C4-2B (cell line): ENCODE results near the gene NDUFA13.

Experiments used
- H3K27ac ChIP-seq: fragments of 450-650 bp; 2 replicates; pipeline ENCODE4 v1.5.1; 2017
- ZFX ChIP-seq: fragments of 450-650 bp; IDR thresholded peaks from 2 replicates; pipeline ENCODE4 v1.6.1; 2017
- TF ChIP-seq, protein P1 (sequence below): fragments of 450-650 bp; conservative IDR thresholded peaks from 2 replicates; pipeline ENCODE4 v1.5.1; 2017; ENCODE audit warnings: mild to moderate bottlenecking

NDUFA13 gene

GRCh38 chr19:19539698-19540063 is 23.7 kb downstream of the NDUFA13 start:
- no peak for TF ChIP-seq ZFX
- TF ChIP-seq, protein P1, sequence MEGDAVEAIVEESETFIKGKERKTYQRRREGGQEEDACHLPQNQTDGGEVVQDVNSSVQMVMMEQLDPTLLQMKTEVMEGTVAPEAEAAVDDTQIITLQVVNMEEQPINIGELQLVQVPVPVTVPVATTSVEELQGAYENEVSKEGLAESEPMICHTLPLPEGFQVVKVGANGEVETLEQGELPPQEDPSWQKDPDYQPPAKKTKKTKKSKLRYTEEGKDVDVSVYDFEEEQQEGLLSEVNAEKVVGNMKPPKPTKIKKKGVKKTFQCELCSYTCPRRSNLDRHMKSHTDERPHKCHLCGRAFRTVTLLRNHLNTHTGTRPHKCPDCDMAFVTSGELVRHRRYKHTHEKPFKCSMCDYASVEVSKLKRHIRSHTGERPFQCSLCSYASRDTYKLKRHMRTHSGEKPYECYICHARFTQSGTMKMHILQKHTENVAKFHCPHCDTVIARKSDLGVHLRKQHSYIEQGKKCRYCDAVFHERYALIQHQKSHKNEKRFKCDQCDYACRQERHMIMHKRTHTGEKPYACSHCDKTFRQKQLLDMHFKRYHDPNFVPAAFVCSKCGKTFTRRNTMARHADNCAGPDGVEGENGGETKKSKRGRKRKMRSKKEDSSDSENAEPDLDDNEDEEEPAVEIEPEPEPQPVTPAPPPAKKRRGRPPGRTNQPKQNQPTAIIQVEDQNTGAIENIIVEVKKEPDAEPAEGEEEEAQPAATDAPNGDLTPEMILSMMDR: no peak
- no peak overlapping the region for H3K27ac ChIP-seq

- H3K27ac ChIP-seq: no peak overlapping the region
- TF ChIP-seq ZFX: no peak
- TF ChIP-seq, protein P1: no peak
These were observed 24.2 kb downstream of the NDUFA13 start for GRCh38 chr19:19540064-19540714.

DNA sequence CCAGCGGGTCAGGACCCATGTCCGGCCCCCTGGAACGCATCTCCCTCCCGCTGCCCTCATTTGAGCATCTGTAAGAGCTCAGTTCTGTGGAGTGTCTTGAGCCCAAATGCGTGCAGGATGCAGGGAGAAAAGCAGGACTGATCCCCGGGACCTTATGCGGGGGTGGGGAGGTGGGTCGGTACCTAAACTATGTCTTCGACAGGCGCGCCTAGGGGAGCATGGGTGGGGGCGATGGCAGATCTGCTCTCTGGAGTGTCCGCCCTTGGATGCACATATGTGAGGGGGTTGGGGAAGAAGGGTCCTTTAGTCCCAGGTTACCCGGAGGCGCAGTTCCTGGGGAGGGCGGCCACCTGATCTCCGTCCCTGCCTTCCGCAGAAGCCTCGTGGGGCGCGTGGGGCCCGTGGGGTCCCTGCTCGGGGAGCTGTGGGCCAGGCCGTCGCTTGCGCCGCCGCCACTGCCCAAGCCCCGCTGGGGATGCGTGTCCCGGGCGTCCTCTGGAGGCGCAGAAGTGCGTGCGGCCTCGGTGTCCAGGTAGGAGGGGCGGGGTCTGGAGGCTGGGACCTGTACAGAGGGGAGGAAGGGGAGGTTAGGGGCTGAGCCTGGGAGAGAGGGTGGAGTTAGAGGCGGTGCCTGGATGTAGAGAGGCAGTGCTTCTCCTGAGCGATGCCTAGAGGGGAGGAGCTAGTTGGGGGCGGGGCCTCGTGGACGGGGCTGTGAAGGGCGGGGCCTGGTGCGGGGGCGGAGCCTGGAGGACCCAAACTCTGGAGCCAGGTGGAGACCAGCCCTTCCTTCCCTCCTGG is 24.9 kb downstream of the NDUFA13 start:
- no peak overlapping the region for H3K27ac ChIP-seq
- TF ChIP-seq, protein P1: no peak
- TF ChIP-seq ZFX: no peak

DNA sequence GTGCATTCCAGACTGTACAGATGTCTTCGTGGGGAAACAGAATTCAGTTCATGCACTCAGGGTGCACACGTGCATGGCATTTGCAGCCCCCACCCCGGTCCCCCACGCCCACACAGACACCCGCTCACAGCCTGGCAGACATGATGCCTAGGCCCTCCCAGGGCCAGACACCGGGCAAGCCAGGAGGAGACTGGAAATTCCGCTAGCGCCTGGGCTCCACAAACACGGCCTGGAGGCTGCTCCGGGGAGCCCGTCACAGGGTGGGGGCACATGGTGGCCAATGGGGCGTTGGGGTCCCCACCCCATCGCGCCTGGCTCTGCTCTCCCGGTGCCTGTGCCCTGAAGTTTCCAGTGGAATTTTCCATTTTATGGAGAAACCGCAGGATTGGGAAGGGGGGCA is 25.6 kb downstream of the NDUFA13 start:
- TF ChIP-seq, protein P1: no peak
- TF ChIP-seq ZFX: no peak
- no peak overlapping the region for H3K27ac ChIP-seq

- TF ChIP-seq, protein P1: no peak
- no peak for TF ChIP-seq ZFX
- no peak overlapping the region for H3K27ac ChIP-seq
These were observed 26.5 kb downstream of the NDUFA13 start for GRCh38 chr19:19542507-19542906.

GRCh38 chr19:19543101-19543500 is 27.1 kb downstream of the NDUFA13 start:
- no peak overlapping the region for H3K27ac ChIP-seq
- TF ChIP-seq, protein P1: no peak

DNA sequence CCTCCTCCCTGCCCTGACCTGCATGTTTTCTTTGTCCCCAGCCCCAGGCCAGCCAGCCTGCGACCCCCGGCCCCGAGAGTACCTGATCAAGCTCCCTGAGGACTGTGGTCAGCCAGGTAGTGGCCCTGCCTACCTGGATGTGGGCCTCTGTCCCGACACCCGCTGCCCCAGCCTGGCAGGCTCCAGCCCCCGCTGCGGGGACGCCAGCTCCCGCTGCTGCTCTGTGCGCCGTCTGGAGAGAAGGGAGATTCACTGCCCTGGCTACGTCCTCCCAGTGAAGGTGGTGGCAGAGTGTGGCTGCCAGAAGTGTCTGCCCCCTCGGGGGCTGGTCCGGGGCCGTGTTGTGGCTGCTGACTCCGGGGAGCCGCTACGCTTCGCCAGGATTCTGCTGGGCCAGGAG is 27.6 kb downstream of the NDUFA13 start:
- H3K27ac ChIP-seq: no peak overlapping the region
- TF ChIP-seq ZFX: no peak
- TF ChIP-seq, protein P1: no peak
